ENCODE data around the gene MAFG.

Gene MAFG

DNA sequence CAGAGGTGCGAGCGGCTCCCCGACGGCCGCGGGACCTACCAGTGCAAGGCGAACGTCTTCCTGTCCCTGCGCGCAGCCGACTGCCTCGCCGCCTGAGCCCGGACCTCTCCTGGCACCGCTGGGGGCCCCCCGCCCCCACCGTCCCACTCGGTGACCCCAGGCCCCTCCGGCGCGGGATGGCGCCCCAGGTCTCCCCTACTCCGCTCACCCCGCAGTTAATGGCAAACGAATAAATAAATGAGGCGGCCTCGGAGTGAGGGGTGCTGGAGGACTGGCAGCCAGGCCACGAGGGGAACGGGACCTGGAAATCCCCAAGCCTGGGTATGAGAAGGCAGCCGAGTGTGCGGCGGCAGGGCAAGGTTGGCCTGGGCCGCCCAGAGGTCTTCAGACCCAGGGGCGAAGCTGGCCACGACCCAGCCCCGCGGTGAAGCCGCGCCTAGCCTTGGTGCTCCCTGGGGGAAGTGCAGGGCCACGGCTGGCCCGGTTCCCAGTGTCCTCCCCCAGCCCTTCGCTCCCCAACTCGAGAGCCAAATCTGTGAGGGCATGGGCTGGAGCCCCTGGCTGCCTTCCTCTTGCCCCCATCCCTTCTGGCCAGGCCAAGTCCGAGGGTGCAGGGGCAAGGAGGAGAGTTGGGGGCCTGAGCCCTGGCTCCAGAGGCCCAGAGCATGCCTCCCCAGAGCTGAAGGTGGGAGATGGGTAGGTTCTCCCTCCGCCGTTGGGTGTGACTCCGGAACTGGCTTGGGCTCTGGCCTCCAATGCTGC, 24.7 kb downstream of the MAFG start:
- no peak for TF ChIP-seq YY1 (IDR thresholded peaks at IDR 0.05; ENCODE audit: low read depth)
- no peak for TF ChIP-seq RAD21 (IDR thresholded peaks at IDR 0.05; ENCODE audit: low read depth)
- no peak for TF ChIP-seq TAF1 (IDR thresholded peaks at IDR 0.05; ENCODE audit: low read depth)
- TF ChIP-seq NFIC (IDR thresholded peaks at IDR 0.05) = no peak
- TF ChIP-seq EP300 (IDR thresholded peaks at IDR 0.05; ENCODE audit: borderline replicate concordance) = no peak
- TF ChIP-seq REST (IDR thresholded peaks at IDR 0.05; ENCODE audit: low read depth) = no peak
- no peak for TF ChIP-seq ZBTB7A (IDR thresholded peaks at IDR 0.05; ENCODE audit: low read depth)
- no peak for TF ChIP-seq USF1 (IDR thresholded peaks at IDR 0.05)

- TF ChIP-seq FOXM1 (IDR thresholded peaks at IDR 0.05; ENCODE audit: borderline replicate concordance, low read depth) (no peak), MAX (IDR thresholded peaks at IDR 0.05) (no peak), REST (IDR thresholded peaks at IDR 0.05; ENCODE audit: low read depth) (no peak), EP300 (IDR thresholded peaks at IDR 0.05; ENCODE audit: borderline replicate concordance) (no peak), CREB1 (IDR thresholded peaks at IDR 0.05; ENCODE audit: low read depth) (no peak)
Observed at GRCh38 chr17:81902023-81902652, 25.4 kb downstream of the MAFG start, which contains the start of gene NPB. TSS of gene NPB (plus strand) at chr17:81902238. CDS start at chr17:81902278, 40 bp downstream.

DNA sequence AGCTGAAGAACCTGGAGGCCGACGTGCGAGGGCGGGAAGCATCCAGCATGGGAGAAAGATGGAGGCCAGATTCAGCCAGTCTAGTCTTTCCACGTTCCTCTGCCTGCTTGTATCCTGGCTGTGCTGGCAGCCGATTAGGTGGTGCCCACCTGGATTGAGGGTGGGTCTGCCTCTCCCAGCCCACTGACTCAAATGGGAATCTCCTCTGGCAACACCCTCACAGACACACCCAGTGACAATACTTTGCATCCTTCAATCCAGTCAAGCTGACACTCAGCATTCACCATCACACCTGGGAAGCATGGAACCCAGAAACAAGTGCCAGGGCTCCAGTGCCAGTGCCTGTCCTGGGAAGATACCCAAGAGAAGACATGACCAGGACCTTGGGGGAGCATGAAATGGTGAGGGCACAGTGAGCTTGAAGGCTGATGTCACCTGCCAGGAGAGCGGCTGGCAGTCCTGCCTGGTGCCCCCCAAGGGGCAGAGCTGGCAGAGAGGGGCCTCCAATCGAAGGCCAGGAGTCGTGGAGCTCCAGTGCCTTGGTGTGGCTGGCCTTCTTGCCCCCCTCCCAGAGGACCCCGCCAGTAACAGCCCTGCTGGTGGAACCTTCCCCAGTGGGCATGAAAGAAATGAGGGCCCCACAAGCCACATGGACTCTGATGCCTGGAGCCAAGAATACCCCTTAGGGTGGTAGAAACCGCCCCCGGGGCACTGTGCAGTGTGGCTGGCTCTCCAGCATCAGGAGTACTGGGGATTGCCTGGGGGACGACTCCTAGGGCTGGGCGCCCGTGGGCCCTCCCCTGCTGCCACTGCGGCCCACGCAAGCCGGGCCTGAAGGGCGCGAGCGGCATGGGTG, 26.1 kb downstream of the MAFG start:
- TF ChIP-seq NFIC (IDR thresholded peaks at IDR 0.05) = no peak
- TF ChIP-seq RAD21 (IDR thresholded peaks at IDR 0.05; ENCODE audit: low read depth) = no peak
- no peak for TF ChIP-seq USF1 (IDR thresholded peaks at IDR 0.05)
- no peak for TF ChIP-seq TEAD4 (IDR thresholded peaks at IDR 0.05)
- TF ChIP-seq YY1 (IDR thresholded peaks at IDR 0.05; ENCODE audit: low read depth) = no peak
- TF ChIP-seq MAX (IDR thresholded peaks at IDR 0.05) = no peak
- no peak for TF ChIP-seq REST (IDR thresholded peaks at IDR 0.05; ENCODE audit: low read depth)
- TF ChIP-seq CREB1 (IDR thresholded peaks at IDR 0.05; ENCODE audit: low read depth) = no peak
- TF ChIP-seq FOXM1 (IDR thresholded peaks at IDR 0.05; ENCODE audit: borderline replicate concordance, low read depth) = no peak
- no peak for TF ChIP-seq EP300 (IDR thresholded peaks at IDR 0.05; ENCODE audit: borderline replicate concordance)
- no peak for TF ChIP-seq TCF12 (IDR thresholded peaks at IDR 0.05; ENCODE audit: low read depth)
- no peak for TF ChIP-seq CEBPB (IDR thresholded peaks at IDR 0.05)

Data from Ishikawa (cell line).